GM20000 (cell line): Measurements from ENCODE around the gene CLIC4.
"Not testable (repeated sequence)": the region's sequence is repeated elsewhere in the genome, so short reads cannot be mapped to it uniquely, and the experiment has no call there.

Experiments used
- DNase-seq: peaks from one replicate; pipeline ENCODE4 v3.0.0; 2012; ENCODE audit warnings: low spot score
- CTCF ChIP-seq: IDR thresholded peaks from 2 replicates; pipeline ENCODE4 v1.5.1; 2012; ENCODE audit warnings: mild to moderate bottlenecking, control low read depth; ENCODE audit errors: extremely low read depth, missing control alignments

CLIC4 gene

GRCh38 chr1:24783713-24784112 lies 38.5 kb downstream of the CLIC4 start:
- TF ChIP-seq CTCF = no peak
- no peak for DNase-seq

- no peak for TF ChIP-seq CTCF
- DNase-seq = no peak
These were observed 40.9 kb downstream of the CLIC4 start for GRCh38 chr1:24786191-24786590.

- no peak for DNase-seq
- no peak for TF ChIP-seq CTCF
These were observed 45.2 kb downstream of the CLIC4 start for GRCh38 chr1:24790490-24790889.

- DNase-seq = no peak
- no peak for TF ChIP-seq CTCF
These were observed 48.3 kb downstream of the CLIC4 start for GRCh38 chr1:24793447-24794129.

- not testable (repeated sequence) for DNase-seq
These were observed 48.9 kb downstream of the CLIC4 start for GRCh38 chr1:24794130-24794502.

GRCh38 chr1:24795236-24795635 lies 50.0 kb downstream of the CLIC4 start:
- no peak for DNase-seq
- no peak for TF ChIP-seq CTCF

GRCh38 chr1:24796524-24796923 lies 51.3 kb downstream of the CLIC4 start:
- TF ChIP-seq CTCF = no peak
- no peak for DNase-seq

- not testable (repeated sequence) for DNase-seq
These were observed 54.0 kb downstream of the CLIC4 start for GRCh38 chr1:24799242-24799641.
